SK-N-SH treated with all-trans-retinoic acid at 6 μM for 48 hours (cell line): ENCODE results near the gene VRK2.
"Not testable (repeated sequence)": the region's sequence is repeated elsewhere in the genome, so short reads cannot be mapped to it uniquely, and the experiment has no call there.

Source experiments
- ATAC-seq: fragments of 200-7000 bp; cut with Tn5 transposase; 3 replicates; pipeline ENCODE4 v1.9.1; 2020; ENCODE audit warnings: mild to moderate bottlenecking, moderate library complexity
- ARNTL ChIP-seq: fragments of 450-650 bp; formaldehyde crosslinking; IDR thresholded peaks from 2 replicates; pipeline ENCODE4 v1.5.0; 2020; ENCODE audit warnings: low read depth, mild to moderate bottlenecking, moderate library complexity, borderline replicate concordance
- BACH2 ChIP-seq: fragments of 250-450 bp; sonication (Bioruptor Pico); IDR thresholded peaks from 2 replicates; pipeline ENCODE4 v1.9.0; 2021; ENCODE audit warnings: mild to moderate bottlenecking, borderline replicate concordance
- CSDC2 ChIP-seq: fragments of 250-450 bp; sonication (Bioruptor Pico); IDR thresholded peaks from 2 replicates; pipeline ENCODE4 v1.5.0; 2020; ENCODE audit warnings: mild to moderate bottlenecking, moderate library complexity
- ESRRG ChIP-seq: fragments of 250-450 bp; sonication (Bioruptor Pico); IDR thresholded peaks from 2 replicates; pipeline ENCODE4 v1.6.1; 2021; ENCODE audit warnings: mild to moderate bottlenecking
- GLIS3 ChIP-seq: fragments of 250-450 bp; sonication (Bioruptor Pico); IDR thresholded peaks from 2 replicates; pipeline ENCODE4 v1.5.0; 2020; ENCODE audit warnings: mild to moderate bottlenecking, moderate library complexity
- ISL1 ChIP-seq: fragments of 250-450 bp; sonication (Bioruptor Pico); IDR thresholded peaks from 2 replicates; pipeline ENCODE4 v2.1.2; 2022; ENCODE audit warnings: mild to moderate bottlenecking, moderate library complexity
- OSR1 ChIP-seq: fragments of 250-450 bp; sonication (Bioruptor Pico); IDR thresholded peaks from 2 replicates; pipeline ENCODE4 v1.8.0; 2022; ENCODE audit warnings: moderate library complexity, mild to moderate bottlenecking, inconsistent platforms
- PPARA ChIP-seq: fragments of 250-450 bp; sonication (Bioruptor Pico); IDR thresholded peaks from 2 replicates; pipeline ENCODE4 v1.5.0; 2020; ENCODE audit warnings: mild to moderate bottlenecking, borderline replicate concordance
- RARB ChIP-seq: fragments of 250-450 bp; sonication (Bioruptor Pico); IDR thresholded peaks from 2 replicates; pipeline ENCODE4 v1.8.0; 2021; ENCODE audit warnings: mild to moderate bottlenecking, moderate library complexity
- TCF4 ChIP-seq: fragments of 250-450 bp; sonication (Bioruptor Pico); IDR thresholded peaks from 2 replicates; pipeline ENCODE4 v1.8.0; 2021; ENCODE audit warnings: mild to moderate bottlenecking, moderate library complexity, borderline replicate concordance
- ZC3H10 ChIP-seq: fragments of 250-450 bp; sonication (Bioruptor Pico); IDR thresholded peaks from 2 replicates; pipeline ENCODE4 v1.5.1; 2021; ENCODE audit warnings: mild to moderate bottlenecking, moderate library complexity
- ZFP3 ChIP-seq: fragments of 250-450 bp; sonication (Bioruptor Pico); IDR thresholded peaks from 2 replicates; pipeline ENCODE4 v1.5.0; 2020; ENCODE audit warnings: mild to moderate bottlenecking, moderate library complexity
- ZFP30 ChIP-seq: fragments of 450-650 bp; formaldehyde crosslinking; IDR thresholded peaks from 2 replicates; pipeline ENCODE4 v1.5.0; 2022; ENCODE audit warnings: mild to moderate bottlenecking, moderate library complexity
- ZNF70 ChIP-seq: fragments of 450-650 bp; formaldehyde crosslinking; IDR thresholded peaks from 2 replicates; pipeline ENCODE4 v1.5.0; 2020; ENCODE audit warnings: mild to moderate bottlenecking, moderate library complexity
- ZNF8 ChIP-seq: fragments of 450-650 bp; formaldehyde crosslinking; IDR thresholded peaks from 2 replicates; pipeline ENCODE4 v1.5.0; 2020; ENCODE audit warnings: mild to moderate bottlenecking, moderate library complexity
- TF ChIP-seq, protein P1 (sequence below): fragments of 250-450 bp; sonication (Bioruptor Pico); IDR thresholded peaks from 2 replicates; pipeline ENCODE4 v1.5.1; 2021; ENCODE audit warnings: mild to moderate bottlenecking, moderate library complexity
- TF ChIP-seq, protein P2 (sequence below): fragments of 250-450 bp; sonication (Bioruptor Pico); IDR thresholded peaks from 2 replicates; pipeline ENCODE4 v1.5.1; 2020; ENCODE audit warnings: low read depth, mild to moderate bottlenecking, moderate library complexity
- TF ChIP-seq, protein P3 (sequence below): fragments of 250-450 bp; sonication (Bioruptor Pico); IDR thresholded peaks from 2 replicates; pipeline ENCODE4 v1.8.0; 2021; ENCODE audit warnings: low read depth, mild to moderate bottlenecking, moderate library complexity, borderline replicate concordance
- TF ChIP-seq, protein P4 (sequence below): fragments of 250-450 bp; sonication (Bioruptor Pico); IDR thresholded peaks from 2 replicates; pipeline ENCODE4 v1.8.0; 2020; ENCODE audit warnings: mild to moderate bottlenecking, moderate library complexity, borderline replicate concordance

Gene VRK2

DNA sequence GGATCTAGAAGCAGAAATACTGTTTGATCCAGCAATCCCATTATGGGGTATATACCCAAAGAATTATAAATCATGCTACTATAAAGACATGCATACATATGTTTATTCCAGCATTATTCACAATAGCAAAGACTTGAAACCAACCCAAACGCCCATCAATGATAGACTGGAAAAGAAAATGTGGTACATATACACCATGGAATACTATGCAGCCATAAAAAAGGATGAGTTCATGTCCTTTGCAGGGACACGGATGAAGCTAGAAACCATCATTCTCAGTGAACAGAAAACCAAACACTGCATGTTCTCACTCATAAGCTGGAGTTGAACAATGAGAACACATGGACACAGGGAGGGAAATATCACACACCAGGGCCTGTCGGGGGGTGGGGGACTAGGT lies 133.6 kb downstream of the VRK2 start:
- peak; percentile 53; the same call in 1 of the 2 replicates for TF ChIP-seq ZNF8
- TF ChIP-seq, all 23 proteins: peak for 1; not testable (repeated sequence) for 22
- not testable (repeated sequence) for ATAC-seq

DNA sequence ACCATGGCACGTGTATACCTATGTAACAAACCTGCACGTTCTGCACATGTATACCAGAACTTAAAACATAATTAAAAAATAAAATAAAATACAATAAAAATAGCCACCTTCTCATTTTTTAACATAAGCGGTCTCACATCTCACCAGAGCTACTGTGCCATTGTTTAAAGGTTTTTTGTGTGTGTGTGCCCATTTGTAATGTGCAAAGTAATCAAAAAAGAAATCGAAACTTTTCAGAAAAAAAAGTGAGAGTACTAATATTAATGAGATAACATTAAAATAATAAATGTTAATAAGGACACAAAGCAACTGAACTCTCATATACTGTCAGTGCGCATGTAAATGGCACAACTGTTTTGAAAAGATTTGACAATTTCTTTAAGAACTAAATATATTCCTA lies 134.0 kb downstream of the VRK2 start:
- TF ChIP-seq ARNTL (CRISPR knock-in tag) (no peak), ZFP30 (CRISPR knock-in tag) (no peak), TCF4 (CRISPR knock-in tag) (no peak), GLIS3 (CRISPR knock-in tag) (no peak), ZNF70 (no peak), PPARA (CRISPR knock-in tag) (no peak), ZC3H10 (CRISPR knock-in tag) (no peak)
- TF ChIP-seq, protein P1, sequence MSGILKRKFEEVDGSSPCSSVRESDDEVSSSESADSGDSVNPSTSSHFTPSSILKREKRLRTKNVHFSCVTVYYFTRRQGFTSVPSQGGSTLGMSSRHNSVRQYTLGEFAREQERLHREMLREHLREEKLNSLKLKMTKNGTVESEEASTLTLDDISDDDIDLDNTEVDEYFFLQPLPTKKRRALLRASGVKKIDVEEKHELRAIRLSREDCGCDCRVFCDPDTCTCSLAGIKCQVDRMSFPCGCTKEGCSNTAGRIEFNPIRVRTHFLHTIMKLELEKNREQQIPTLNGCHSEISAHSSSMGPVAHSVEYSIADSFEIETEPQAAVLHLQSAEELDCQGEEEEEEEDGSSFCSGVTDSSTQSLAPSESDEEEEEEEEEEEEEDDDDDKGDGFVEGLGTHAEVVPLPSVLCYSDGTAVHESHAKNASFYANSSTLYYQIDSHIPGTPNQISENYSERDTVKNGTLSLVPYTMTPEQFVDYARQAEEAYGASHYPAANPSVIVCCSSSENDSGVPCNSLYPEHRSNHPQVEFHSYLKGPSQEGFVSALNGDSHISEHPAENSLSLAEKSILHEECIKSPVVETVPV (CRISPR knock-in tag), result no peak
- TF ChIP-seq, protein P2, sequence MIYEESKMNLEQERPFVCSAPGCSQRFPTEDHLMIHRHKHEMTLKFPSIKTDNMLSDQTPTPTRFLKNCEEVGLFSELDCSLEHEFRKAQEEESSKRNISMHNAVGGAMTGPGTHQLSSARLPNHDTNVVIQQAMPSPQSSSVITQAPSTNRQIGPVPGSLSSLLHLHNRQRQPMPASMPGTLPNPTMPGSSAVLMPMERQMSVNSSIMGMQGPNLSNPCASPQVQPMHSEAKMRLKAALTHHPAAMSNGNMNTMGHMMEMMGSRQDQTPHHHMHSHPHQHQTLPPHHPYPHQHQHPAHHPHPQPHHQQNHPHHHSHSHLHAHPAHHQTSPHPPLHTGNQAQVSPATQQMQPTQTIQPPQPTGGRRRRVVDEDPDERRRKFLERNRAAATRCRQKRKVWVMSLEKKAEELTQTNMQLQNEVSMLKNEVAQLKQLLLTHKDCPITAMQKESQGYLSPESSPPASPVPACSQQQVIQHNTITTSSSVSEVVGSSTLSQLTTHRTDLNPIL (CRISPR knock-in tag), result no peak
- TF ChIP-seq, protein P3, sequence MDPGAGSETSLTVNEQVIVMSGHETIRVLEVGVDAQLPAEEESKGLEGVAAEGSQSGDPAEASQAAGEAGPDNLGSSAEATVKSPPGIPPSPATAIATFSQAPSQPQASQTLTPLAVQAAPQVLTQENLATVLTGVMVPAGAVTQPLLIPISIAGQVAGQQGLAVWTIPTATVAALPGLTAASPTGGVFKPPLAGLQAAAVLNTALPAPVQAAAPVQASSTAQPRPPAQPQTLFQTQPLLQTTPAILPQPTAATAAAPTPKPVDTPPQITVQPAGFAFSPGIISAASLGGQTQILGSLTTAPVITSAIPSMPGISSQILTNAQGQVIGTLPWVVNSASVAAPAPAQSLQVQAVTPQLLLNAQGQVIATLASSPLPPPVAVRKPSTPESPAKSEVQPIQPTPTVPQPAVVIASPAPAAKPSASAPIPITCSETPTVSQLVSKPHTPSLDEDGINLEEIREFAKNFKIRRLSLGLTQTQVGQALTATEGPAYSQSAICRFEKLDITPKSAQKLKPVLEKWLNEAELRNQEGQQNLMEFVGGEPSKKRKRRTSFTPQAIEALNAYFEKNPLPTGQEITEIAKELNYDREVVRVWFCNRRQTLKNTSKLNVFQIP (CRISPR knock-in tag), result no peak
- ATAC-seq, result no peak

DNA sequence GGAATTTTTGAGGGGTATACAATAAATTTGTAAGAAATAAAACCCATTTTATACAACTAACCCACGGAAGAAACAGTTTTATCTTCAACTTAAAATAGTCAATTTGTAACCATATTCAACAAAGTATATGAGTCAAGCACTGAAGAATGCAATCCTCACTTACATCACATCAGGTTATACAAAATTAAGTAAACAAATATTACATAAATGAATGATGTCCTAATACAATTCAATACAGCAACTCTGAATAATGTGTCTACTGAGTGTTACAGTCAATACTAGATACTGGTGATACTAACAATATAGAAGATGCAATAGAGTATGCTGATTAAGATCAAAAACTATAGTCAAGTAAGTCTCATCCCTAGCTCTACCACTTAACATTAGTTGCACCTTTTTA lies 135.9 kb downstream of the VRK2 start:
- no peak for TF ChIP-seq GLIS3 (CRISPR knock-in tag)
- no peak for TF ChIP-seq CSDC2 (CRISPR knock-in tag)
- TF ChIP-seq, protein P3 (CRISPR knock-in tag), result no peak
- TF ChIP-seq, protein P2 (CRISPR knock-in tag), result no peak
- no peak for TF ChIP-seq ZFP30 (CRISPR knock-in tag)
- no peak for TF ChIP-seq ESRRG (CRISPR knock-in tag)
- no peak for TF ChIP-seq ZNF8
- no peak for TF ChIP-seq ISL1 (CRISPR knock-in tag)
- TF ChIP-seq, protein P1 (CRISPR knock-in tag), result no peak
- no peak for TF ChIP-seq ZNF70
- TF ChIP-seq ZC3H10 (CRISPR knock-in tag), result no peak
- no peak for TF ChIP-seq OSR1 (CRISPR knock-in tag)
- no peak for TF ChIP-seq ARNTL (CRISPR knock-in tag)
- TF ChIP-seq, protein P4, sequence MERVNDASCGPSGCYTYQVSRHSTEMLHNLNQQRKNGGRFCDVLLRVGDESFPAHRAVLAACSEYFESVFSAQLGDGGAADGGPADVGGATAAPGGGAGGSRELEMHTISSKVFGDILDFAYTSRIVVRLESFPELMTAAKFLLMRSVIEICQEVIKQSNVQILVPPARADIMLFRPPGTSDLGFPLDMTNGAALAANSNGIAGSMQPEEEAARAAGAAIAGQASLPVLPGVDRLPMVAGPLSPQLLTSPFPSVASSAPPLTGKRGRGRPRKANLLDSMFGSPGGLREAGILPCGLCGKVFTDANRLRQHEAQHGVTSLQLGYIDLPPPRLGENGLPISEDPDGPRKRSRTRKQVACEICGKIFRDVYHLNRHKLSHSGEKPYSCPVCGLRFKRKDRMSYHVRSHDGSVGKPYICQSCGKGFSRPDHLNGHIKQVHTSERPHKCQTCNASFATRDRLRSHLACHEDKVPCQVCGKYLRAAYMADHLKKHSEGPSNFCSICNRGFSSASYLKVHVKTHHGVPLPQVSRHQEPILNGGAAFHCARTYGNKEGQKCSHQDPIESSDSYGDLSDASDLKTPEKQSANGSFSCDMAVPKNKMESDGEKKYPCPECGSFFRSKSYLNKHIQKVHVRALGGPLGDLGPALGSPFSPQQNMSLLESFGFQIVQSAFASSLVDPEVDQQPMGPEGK (CRISPR knock-in tag), result no peak
- TF ChIP-seq ZFP3, result no peak
- TF ChIP-seq PPARA (CRISPR knock-in tag), result no peak
- TF ChIP-seq TCF4 (CRISPR knock-in tag), result no peak
- no peak for TF ChIP-seq BACH2 (CRISPR knock-in tag)
- TF ChIP-seq RARB (CRISPR knock-in tag), result no peak
- ATAC-seq, result no peak
